Right hindlimb (tissue), 1 donor: ENCODE results near the gene NUDT12.

Experiments used
- DNase-seq: peaks from one replicate; pipeline ENCODE4 v3.0.0-alpha.2; 2018

The NUDT12 gene

DNA sequence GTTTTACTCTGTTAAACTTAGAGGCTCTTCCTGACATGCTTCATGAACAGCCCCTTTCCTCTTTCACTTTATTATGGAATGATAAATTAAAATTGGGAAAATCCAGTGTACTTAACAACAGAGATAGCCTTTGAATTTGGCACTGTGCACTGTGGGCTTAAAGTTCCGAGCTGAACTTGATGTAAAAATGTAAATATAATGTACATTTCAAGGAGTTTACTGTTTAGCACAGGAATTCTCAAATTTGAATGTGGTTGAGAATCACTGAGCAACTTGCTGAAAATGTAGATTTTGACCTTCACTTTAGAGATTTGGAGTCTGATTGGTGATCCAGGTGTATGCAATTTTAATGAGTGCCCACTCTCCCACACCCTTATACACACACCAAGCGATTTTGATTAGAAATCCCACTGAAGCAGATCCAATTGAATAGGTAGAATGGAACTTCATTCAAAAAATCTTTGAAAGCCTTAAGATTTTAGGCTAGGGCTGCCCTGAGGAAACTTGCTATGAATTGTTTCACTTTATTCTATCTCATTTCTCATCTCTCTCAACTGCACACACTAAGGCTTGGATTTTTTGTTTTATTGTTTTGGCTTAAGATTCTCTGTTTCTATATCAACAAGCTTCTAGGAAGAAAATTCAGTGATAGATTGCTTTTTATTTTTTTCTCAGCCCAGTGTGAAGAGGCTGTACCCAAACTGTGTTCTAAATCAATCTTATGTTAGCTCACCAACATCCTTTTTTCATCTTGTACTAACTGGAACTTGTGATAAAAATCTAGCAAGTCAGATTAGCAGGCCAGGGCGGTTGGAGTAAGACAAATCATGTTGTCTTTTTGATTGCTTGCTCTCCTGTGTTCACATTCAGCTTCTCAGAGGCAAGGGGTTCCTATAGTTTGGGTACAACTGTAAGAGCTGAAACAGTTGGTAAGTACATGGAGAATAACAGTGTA is 22.9 kb downstream of the NUDT12 start:
- no peak for DNase-seq

DNA sequence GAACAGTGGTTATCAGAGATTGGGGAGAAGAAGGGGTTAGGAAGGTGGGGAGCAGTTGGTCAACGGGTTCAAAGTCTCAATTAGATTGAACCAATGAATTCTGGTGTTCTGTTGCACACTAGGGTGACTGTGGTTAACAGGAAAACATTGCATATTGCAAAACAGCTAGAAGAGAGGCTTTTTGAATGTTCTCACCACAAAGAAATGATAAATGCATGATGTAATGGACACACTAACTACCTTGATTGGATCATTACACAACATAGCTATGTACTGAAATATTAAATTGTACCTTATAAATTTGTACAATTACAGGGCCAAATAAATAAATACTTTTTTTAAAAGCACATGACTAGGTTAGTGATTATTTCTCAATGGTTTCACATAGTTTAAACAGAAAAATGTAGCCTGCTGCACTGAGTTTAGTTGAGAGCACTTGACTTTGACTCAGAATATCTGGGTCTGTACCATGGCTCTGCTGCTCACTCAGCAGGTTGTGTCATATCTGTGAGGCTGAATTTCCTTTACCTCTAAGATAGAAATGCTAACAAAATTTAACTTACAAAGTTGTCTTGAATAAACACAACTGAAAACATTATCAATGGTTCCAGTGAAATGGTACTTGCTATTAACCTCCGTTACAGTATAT is 30.4 kb downstream of the NUDT12 start:
- DNase-seq: no peak

DNA sequence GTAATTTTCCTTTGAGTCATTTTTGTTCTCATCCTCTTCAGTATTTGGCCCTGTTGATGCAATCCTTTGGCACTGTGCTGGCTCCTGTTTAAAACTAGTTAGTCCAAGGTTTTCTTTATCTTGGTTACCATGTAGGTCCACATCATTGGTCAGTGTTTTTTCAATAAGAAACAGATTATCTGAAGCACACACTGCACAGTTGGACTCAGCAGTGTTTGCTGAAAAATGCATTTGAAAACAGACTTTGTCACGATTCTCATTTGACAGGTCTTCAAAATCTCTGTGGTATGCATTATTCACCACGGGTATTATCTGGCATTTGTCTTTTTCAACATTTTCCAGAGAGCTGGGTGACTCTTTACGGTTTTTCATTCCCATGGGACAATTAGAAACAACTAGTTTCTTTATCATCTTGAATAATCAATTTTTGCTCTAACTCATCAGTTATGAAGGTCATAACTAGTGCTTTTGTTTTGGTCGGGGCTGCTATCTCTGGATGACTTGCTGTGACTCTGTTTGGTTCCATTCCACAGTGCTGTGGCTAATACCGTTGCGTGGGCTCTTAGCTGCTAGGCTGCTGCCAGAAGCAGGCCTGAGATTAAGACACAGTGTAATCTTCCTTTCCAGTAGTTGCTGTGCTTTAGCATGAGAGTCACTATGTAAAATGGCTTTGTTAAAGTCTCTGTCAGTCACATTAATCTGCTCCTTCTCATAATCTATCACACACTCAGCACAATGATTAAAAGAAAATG is 36.2 kb downstream of the NUDT12 start:
- no peak for DNase-seq

DNA sequence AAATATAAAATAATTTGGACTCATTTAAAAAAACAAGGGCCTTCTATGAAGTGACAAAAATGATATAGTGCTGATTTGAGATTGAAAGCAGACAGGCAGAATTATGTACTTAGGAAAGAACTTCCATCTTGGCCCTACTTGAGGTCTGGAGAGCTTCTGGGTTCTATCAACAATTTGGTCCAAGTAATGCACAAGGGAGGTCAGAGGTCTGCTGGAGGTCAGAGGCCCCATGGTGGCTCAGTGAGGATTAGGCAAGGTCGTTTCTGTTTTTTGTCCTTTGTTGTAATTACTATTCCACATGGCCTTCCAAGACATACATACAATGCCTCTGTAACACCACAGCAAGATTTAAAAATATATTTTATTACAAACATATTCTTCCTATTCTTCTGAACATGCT is 37.2 kb downstream of the NUDT12 start:
- DNase-seq: no peak

DNA sequence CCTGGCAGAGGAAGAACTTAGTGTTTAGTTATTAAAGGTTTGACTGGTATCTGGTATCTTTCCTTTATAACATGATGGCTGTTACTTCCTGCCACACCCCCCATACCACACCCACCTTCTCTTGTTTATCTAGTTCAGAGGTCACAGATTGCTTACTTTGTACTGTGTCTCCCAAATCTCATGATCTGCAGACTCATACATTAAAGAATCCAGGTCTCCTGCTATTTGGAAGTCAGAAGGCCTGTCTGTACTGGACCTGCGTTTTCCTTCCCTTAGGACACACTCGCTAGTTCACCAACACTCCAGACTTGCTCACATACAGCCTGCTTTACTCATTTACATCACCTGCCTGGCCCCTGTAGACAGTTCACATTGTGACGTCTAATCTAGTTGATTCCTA is 39.3 kb downstream of the NUDT12 start:
- no peak for DNase-seq

DNA sequence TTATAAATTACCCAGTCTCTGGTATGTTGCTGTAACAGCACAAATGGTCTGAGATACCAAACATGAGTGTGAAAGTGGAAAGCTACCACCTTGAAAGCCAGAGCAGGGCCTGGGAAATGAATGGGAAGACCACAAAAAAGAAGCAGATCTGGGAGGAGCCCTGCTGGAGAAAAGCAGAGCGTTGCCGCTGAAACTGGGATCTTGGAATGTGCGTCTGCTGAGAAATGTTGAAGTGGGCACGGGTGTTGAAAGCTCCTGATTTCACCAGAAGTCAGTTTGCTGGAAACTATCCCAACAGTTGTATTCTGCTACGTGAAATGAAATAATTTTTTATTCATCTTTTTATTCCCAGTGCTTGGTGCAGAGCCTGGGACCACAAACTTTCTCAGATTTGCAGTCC is 40.0 kb downstream of the NUDT12 start:
- no peak for DNase-seq

DNA sequence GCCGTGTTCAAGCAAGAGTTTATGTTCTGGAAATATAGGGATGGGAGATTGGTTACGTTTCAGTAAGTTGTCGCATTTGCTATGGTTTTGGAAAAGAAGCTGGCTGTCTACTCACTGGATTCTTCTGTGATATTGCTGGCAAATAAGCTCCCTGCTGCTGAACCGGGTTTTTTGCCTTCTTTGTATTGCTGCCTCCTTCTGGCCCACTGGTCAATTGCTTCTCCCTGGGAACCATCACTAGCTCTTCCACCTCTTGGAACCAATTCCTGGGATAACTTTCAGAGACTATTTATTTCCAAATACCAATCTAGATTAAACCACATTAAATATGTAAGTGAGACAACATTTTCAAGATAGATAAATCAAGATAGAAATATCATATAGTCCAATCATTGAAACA is 43.0 kb downstream of the NUDT12 start:
- DNase-seq: no peak

DNA sequence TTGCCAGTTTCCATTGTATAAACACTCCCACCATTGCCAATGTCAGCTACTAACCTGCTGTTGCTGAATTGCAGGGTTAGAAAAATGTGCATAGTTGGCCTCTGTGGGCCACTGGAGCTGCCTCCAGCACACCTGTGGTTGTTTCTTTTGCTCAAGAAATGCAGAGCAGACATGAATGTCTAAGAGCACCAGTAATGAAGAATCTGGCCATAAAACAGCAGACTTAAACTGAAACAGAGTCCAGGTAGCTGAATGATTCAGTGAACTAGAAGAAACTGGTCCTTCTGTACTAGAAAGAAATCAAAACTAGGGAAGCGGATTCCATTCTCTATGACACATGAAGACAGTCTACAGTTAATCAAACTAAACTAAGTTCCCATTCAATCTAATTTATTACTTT is 48.2 kb downstream of the NUDT12 start:
- DNase-seq: no peak

DNA sequence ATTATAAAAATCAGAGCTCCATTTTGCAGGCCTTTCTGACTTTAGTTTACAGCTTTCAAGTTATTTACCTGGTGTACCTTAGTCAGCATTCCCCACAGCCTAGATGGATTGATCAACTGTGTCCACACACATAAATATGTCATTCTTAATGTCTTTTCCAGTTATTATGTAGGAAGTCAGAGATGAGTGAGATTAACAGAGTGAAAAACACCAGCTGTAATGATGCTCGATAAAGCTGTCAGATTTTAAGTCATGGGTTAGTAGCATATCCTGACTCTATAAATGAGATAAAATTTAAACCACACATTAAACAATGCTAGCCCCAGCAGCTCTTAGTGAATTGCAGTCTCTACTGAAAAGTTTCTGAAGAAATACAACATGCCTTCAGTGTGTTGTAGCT is 48.9 kb downstream of the NUDT12 start:
- no peak for DNase-seq

DNA sequence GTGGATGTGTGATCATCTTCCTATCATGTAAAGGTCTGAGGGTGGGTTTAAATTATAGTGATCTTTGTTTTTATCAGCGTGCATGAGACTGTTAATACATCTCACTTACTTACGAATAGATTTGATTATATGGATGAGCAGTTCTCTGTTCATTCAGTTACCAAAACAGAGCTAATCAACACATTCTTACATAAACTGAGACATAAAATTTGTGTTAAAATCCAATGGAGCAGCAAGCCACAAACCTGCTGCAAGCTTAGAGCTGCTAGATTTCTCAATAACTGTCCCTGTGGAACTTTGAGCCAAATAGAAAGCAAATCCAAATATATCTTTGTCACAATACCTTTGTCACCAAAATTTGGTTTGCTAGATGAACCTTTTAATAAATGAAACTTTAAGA is 50.1 kb downstream of the NUDT12 start:
- no peak for DNase-seq

DNA sequence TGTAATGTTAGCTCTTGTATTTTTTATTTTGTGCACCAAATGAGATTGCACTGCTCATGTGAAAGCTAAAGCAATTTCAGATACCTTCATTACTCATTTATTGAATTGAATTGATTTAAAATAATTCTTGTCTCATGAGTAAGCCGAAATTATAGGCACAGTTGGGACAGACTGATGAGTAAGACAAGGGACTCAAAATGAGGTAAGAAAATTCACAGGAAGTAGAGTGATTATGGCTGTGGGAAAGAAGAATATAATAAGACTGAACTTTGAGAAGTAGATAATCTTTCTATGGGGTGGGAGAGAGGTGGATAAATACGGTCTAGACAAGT is 51.1 kb downstream of the NUDT12 start:
- no peak for DNase-seq

DNA sequence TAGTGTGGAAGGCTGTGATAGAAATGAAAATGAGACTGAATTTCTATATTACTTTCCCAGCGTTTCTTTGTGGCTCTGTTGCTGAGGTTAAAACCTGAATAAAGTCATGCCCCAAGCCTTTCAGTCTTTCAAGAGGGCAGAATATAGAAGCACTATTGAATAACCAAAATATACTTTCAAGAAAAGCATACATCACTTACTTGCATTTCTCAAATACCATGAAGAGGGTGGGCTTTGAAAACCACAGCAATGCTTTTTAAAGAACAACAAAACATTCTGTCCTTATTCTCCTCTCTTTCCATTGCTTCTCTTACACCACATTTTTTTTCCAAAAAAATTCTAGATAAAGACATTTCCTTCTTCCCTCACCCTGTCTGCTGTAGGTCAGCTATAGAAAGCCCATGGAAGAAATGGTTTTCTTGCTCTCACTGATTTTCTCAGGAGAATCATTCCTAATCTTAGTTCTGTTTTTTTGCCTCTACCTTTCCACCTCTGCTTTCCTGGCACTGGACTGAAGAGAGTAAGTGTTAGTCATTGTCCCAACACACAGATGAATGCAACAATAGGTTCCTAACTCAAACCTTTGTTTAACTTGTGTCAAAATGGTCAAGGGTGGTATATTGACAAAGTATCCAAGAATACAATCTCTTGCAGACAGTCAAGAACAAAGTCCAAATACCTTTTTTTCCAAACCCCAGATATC is 51.6 kb downstream of the NUDT12 start:
- no peak for DNase-seq

DNA sequence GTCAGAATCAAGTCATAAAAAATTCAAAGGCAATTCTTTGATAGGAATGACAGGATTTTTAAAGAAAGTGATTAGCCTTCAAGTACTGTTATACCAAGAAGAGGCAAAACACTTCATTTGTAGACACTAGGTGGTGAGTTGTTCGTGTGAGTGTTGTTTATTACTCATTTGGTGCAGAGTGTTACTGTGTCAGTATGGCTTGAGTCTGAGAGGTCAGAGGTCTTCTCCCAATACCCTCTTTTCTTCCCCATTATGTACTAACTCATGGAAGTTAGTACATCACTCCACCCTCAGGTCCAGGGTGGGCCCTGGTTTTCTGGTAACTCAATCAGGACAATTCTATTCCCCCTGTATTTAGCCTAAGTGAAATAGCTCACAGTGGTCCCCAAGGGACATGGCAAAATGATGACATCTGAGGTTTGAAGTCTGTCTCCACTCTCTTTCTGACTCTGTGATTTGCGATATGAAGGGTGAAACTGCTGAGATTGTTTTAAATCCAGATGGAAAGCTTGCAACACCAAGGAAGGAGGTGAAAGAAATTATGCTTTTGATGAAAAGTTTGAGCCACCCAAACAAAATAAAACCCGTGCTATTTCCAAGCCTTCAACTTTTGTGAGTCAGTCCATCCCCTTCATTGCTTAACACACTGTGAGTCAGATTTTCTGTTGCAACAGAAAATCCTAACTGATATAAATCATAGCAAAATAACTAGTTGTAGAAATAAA is 56.8 kb downstream of the NUDT12 start:
- DNase-seq: no peak

DNA sequence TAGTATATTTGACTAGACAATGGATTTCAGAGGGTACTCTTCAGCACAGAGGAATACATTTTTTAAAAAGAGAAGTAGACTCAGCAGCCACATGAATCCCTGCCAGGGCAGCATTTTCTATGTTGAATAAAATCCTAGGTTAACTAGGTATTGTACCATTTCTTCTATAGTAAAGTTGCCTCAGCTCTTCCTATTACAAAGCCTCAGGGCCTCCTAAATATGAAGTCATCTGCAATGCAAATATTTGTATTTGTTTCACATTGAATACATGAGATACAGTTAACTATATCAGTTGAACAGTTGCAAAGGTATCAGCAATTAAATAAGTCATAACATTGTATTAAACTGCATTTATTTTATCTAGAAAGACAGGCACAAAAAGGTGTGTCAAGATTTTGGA is 59.5 kb downstream of the NUDT12 start:
- no peak for DNase-seq

DNA sequence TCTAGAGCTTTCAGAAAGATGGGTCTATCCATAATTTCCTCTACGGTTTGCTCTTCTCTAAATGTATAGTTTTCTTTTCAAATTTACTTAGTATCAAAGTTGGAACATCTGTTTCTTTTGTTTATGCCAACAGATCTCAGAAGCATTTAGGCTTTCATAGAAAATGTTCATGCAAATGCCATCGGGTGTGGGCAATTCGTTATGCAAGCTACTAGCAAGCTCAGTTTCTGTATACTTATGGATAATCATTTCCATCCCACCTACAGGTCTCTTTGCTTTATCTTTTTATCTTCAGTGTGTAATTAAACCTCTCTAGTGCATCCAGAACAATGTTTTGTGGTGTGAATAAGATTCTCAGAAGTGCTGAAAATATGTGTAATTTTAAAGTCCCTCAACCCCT is 59.9 kb downstream of the NUDT12 start:
- no peak for DNase-seq
